NCI-H146 (cell line): Measurements from ENCODE around the gene PIAS1.
"Not testable (repeated sequence)": the region's sequence is repeated elsewhere in the genome, so short reads cannot be mapped to it uniquely, and the experiment has no call there.

ENCODE experiments used
- DNase-seq: peaks from one replicate; lab custom pipeline; 2025; lab: John Stamatoyannopoulos, UW

The PIAS1 gene

GRCh38 chr15:68218847-68219798 is 165.0 kb downstream of the PIAS1 start:
- no peak for DNase-seq

- no peak for DNase-seq
Observed at GRCh38 chr15:68220489-68220888, 166.4 kb downstream of the PIAS1 start.

- DNase-seq, result no peak
Observed at GRCh38 chr15:68220967-68221366, 166.9 kb downstream of the PIAS1 start.

- DNase-seq, result not testable (repeated sequence)
Observed at GRCh38 chr15:68221530-68222431, 167.7 kb downstream of the PIAS1 start.

- not testable (repeated sequence) for DNase-seq
Observed at GRCh38 chr15:68222432-68222743, 168.3 kb downstream of the PIAS1 start.

- no peak for DNase-seq
Observed at GRCh38 chr15:68223171-68223570, 169.1 kb downstream of the PIAS1 start.

GRCh38 chr15:68224108-68224507 is 170.0 kb downstream of the PIAS1 start:
- DNase-seq, result no peak

- DNase-seq, result no peak
Observed at GRCh38 chr15:68224546-68225250, 170.6 kb downstream of the PIAS1 start.

- not testable (repeated sequence) for DNase-seq
Observed at GRCh38 chr15:68225442-68225841, 171.3 kb downstream of the PIAS1 start.

GRCh38 chr15:68227643-68228142 is 173.6 kb downstream of the PIAS1 start:
- DNase-seq, result no peak

GRCh38 chr15:68228143-68228970 is 174.2 kb downstream of the PIAS1 start:
- peak; percentile 10 for DNase-seq

- no peak for DNase-seq
Observed at GRCh38 chr15:68228971-68229385, 174.9 kb downstream of the PIAS1 start.

GRCh38 chr15:68229386-68230156 is 175.5 kb downstream of the PIAS1 start, which contains the start of gene CLN6:
TSS of gene CLN6 (minus strand) at chr15:68229728. CDS start at chr15:68229584, 144 bp downstream.
- DNase-seq, result peak; percentile 83

- DNase-seq, result no peak
Observed at GRCh38 chr15:68230157-68231100, 176.3 kb downstream of the PIAS1 start.

- no peak for DNase-seq
Observed at GRCh38 chr15:68231102-68231818, 177.1 kb downstream of the PIAS1 start.

GRCh38 chr15:68232449-68232848 is 178.3 kb downstream of the PIAS1 start:
- DNase-seq, result no peak

GRCh38 chr15:68232937-68233336 is 178.8 kb downstream of the PIAS1 start:
- DNase-seq, result no peak

- no peak for DNase-seq
Observed at GRCh38 chr15:68234060-68234459, 179.9 kb downstream of the PIAS1 start.
